ENCODE data around the gene MRPL9.
"Not testable (repeated sequence)": the region's sequence is repeated elsewhere in the genome, so short reads cannot be mapped to it uniquely, and the experiment has no call there.

The MRPL9 gene

GRCh38 chr1:151775894-151776664, 12.8 kb upstream of the MRPL9 start:
- no peak for DNase-seq (ENCODE audit: low read depth)

GRCh38 chr1:151774256-151774922, 11.1 kb upstream of the MRPL9 start:
- TF ChIP-seq, protein P1, sequence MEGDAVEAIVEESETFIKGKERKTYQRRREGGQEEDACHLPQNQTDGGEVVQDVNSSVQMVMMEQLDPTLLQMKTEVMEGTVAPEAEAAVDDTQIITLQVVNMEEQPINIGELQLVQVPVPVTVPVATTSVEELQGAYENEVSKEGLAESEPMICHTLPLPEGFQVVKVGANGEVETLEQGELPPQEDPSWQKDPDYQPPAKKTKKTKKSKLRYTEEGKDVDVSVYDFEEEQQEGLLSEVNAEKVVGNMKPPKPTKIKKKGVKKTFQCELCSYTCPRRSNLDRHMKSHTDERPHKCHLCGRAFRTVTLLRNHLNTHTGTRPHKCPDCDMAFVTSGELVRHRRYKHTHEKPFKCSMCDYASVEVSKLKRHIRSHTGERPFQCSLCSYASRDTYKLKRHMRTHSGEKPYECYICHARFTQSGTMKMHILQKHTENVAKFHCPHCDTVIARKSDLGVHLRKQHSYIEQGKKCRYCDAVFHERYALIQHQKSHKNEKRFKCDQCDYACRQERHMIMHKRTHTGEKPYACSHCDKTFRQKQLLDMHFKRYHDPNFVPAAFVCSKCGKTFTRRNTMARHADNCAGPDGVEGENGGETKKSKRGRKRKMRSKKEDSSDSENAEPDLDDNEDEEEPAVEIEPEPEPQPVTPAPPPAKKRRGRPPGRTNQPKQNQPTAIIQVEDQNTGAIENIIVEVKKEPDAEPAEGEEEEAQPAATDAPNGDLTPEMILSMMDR (conservative IDR thresholded peaks at IDR 0.05; ENCODE audit: control insufficient read depth, insufficient read depth, low read depth, low read length): no peak
- DNase-seq (ENCODE audit: low read depth): no peak
- H3K4me3 ChIP-seq (ENCODE audit: control insufficient read depth, low read depth, low read length): no peak overlapping the region

More at GRCh38 chr1:151775894-151776664, 12.8 kb upstream of the MRPL9 start:
- H3K4me3 ChIP-seq (ENCODE audit: control insufficient read depth, low read depth, low read length): no peak overlapping the region
- TF ChIP-seq, protein P1 (conservative IDR thresholded peaks at IDR 0.05; ENCODE audit: control insufficient read depth, insufficient read depth, low read depth, low read length): no peak

DNA sequence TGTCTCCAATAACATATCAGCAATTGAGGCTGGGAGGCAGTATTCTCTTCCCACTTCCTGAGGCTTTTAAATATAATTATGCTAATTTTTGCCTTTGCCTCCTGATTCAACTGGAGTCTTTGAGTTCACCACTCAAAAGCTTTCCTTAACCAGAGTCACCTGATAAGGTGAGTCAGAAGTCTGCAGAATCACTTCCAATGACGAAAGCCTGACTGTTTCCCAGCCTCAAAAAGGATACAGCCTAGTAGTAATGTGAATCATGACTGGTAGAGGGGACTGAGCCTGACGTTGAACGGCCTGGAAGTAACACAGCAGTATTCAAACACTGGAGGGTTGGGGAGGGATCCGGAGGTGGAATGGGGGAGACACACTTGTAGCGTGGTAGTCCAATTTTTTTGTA, 10.4 kb upstream of the MRPL9 start:
- TF ChIP-seq, protein P1 (conservative IDR thresholded peaks at IDR 0.05; ENCODE audit: control insufficient read depth, insufficient read depth, low read depth, low read length): no peak
- H3K4me3 ChIP-seq (ENCODE audit: control insufficient read depth, low read depth, low read length): no peak overlapping the region
- peak; percentile 65 for DNase-seq (ENCODE audit: low read depth)

DNA sequence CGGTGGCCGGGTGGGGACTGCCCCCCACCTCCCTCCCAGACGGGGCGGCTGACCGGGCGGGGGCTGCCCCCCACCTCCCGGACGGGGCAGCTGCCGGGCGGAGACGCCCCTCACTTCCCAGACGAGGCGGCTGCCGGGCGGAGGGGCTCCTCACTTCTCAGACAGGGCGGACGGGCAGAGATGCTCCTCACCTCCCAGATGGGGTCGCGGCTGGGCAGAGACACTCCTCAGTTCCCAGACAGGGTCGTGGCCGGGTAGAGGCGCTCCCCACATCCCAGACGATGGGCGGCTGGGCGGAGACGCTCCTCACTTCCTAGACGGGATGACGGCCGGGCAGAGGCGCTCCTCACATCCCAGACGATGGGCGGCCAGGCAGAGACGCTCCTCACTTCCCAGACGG, 6.0 kb upstream of the MRPL9 start:
- H3K4me3 ChIP-seq (ENCODE audit: control insufficient read depth, low read depth, low read length); DNase-seq (ENCODE audit: low read depth): not testable (repeated sequence)

GRCh38 chr1:151768351-151769066, 5.2 kb upstream of the MRPL9 start:
- not testable (repeated sequence) for H3K4me3 ChIP-seq (ENCODE audit: control insufficient read depth, low read depth, low read length); DNase-seq (ENCODE audit: low read depth)

DNA sequence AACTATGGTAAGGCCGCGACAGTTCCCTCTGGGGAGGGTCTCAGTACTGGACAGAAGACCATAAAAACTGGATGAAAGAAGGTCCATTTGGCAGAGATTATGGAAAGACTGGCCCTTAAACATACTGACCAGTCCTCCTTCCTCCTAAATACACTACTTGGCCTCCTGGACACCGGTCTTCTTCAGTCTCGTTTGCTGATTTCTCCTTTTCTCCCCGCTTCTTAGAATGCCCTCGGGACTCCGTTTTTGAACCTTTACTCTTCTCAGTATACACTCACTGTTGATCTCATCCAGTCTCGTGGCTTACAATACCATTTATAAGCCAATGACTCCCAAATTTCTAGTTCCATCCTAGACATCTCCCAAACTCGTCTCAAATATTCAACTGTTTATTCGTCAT, 694 bp upstream of the MRPL9 start:
- DNase-seq (ENCODE audit: low read depth): peak; percentile 30
- TF ChIP-seq, protein P1 (conservative IDR thresholded peaks at IDR 0.05; ENCODE audit: control insufficient read depth, insufficient read depth, low read depth, low read length): no peak
- peak overlapping the region; percentile 84 for H3K4me3 ChIP-seq (ENCODE audit: control insufficient read depth, low read depth, low read length)

DNA sequence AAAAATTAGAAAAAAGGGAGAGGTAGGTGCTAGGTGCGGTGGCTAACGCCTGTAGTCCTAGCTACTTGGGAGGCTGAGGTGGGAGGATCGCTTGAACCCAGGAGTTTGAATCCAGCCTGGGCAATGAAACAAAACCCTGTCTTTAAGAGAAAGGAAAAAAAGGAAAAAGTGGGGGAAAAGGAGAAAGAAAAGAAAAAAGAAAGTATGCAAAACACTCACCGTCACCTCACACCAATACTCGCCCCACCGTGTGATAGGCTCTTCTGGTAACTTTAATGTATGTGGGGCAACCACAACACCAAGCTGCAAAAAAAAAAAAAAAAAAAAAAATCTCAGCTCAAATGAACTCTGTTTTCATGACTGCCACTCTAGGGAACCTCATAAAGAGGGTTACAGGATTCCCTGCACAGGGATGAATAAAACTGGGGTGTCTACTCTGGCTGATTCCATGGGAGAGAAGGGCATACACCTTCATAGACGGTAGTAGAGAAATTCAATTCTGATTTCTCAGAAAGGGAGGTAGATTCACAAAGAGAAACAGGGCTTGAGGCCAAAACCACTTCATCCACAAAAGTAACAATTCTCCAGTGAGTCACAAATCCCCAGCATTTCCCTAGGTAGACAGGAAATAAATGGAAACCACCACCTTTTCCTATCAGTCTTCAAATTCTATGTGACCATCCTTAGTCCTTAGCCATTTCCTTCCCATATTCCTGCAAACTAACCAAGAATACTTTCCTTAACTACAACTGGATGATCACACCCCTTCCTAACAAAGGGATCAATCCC, 2.5 kb downstream of the MRPL9 start:
- no peak for DNase-seq (ENCODE audit: low read depth)
- H3K4me3 ChIP-seq (ENCODE audit: control insufficient read depth, low read depth, low read length): no peak overlapping the region
- TF ChIP-seq, protein P1 (conservative IDR thresholded peaks at IDR 0.05; ENCODE audit: control insufficient read depth, insufficient read depth, low read depth, low read length): no peak

Data from fibroblast of mammary gland (primary cell).